Duodenal mucosa (tissue), 2 donors: ENCODE data around the gene SELP.

Experiments used
- H3K27ac ChIP-seq: one replicate; pipeline ENCODE4 v1.7.0; 2013; ENCODE audit warnings: low read depth, low read length
- H3K27me3 ChIP-seq, 2 donors: one replicate each; pipeline ENCODE4 v1.7.0; 2013; ENCODE audit warnings: low read length in 2 of 2, control low read depth in 1 of 2; ENCODE audit not compliant: insufficient read depth in 2 of 2, control insufficient read depth in 1 of 2
- H3K36me3 ChIP-seq, 2 donors: one replicate each; pipeline ENCODE4 v1.7.0; 2013; ENCODE audit warnings: low read length in 2 of 2, control low read depth in 1 of 2; ENCODE audit not compliant: insufficient read depth in 2 of 2, control insufficient read depth in 1 of 2
- H3K4me1 ChIP-seq, 2 donors: one replicate each; pipeline ENCODE4 v1.7.0; 2013; ENCODE audit warnings: low read length in 2 of 2, control low read depth in 1 of 2; ENCODE audit not compliant: insufficient read depth in 2 of 2, control insufficient read depth in 1 of 2
- H3K4me3 ChIP-seq, 2 donors: one replicate each; pipeline ENCODE4 v1.7.0; 2013; ENCODE audit warnings: low read length in 2 of 2, low read depth in 1 of 2
- H3K9ac ChIP-seq, 2 donors: one replicate each; pipeline ENCODE4 v1.7.0; 2013; ENCODE audit warnings: low read length in 2 of 2, low read depth in 1 of 2
- H3K9me3 ChIP-seq, 2 donors: one replicate each; pipeline ENCODE4 v1.7.0; 2013; ENCODE audit warnings: low read length in 2 of 2, control low read depth in 1 of 2; ENCODE audit not compliant: control insufficient read depth in 1 of 2

The SELP gene

GRCh38 chr1:169595764-169596711 lies 33.9 kb downstream of the SELP start:
- peaks cover 0 to 10% of the 10 kb centered on the region in 2 donors for H3K27me3 ChIP-seq
- no peaks in the 10 kb centered on the region for H3K4me1 ChIP-seq
- no peaks in the 10 kb centered on the region for H3K9me3 ChIP-seq
- no peaks in the 10 kb centered on the region for H3K36me3 ChIP-seq
- no peak overlapping the region for H3K27ac ChIP-seq
- H3K4me3 ChIP-seq = no peak overlapping the region
- no peak overlapping the region for H3K9ac ChIP-seq

- H3K9ac ChIP-seq = no peak overlapping the region
- H3K36me3 ChIP-seq = no peaks in the 10 kb centered on the region
- no peaks in the 10 kb centered on the region for H3K9me3 ChIP-seq
- no peak overlapping the region for H3K4me3 ChIP-seq
- peaks cover 0 to 10% of the 10 kb centered on the region in 2 donors for H3K27me3 ChIP-seq
- H3K27ac ChIP-seq = no peak overlapping the region
- H3K4me1 ChIP-seq = no peaks in the 10 kb centered on the region
Observed at GRCh38 chr1:169594391-169594790, 35.5 kb downstream of the SELP start.

DNA sequence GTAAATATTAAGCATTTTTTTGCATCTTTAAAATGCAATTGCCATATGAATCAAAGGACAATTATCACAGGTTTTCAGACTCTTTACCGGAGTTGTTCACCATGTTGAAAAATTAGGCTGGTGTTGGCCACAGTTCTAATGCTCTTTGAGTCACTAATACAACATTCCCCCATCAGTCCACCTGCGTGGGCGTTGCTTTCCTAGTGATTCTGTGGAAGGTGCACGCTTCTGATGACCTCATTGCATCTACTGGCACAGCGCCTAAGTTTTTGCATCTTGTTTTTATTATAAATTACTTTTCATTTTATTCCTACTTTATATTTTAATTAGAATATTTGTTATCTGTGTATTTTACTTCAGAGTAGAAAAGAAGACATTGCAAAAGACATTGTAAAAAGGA lies 39.0 kb downstream of the SELP start:
- Histone ChIP-seq H3K36me3 (no peaks in the 10 kb centered on the region), H3K4me1 (peaks cover 9 to 10% of the 10 kb centered on the region in 2 donors), H3K9me3 (no peaks in the 10 kb centered on the region), H3K4me3 (no peak overlapping the region), H3K9ac (no peak overlapping the region), H3K27me3 (peaks cover 0 to 10% of the 10 kb centered on the region in 2 donors), H3K27ac (no peak overlapping the region)

DNA sequence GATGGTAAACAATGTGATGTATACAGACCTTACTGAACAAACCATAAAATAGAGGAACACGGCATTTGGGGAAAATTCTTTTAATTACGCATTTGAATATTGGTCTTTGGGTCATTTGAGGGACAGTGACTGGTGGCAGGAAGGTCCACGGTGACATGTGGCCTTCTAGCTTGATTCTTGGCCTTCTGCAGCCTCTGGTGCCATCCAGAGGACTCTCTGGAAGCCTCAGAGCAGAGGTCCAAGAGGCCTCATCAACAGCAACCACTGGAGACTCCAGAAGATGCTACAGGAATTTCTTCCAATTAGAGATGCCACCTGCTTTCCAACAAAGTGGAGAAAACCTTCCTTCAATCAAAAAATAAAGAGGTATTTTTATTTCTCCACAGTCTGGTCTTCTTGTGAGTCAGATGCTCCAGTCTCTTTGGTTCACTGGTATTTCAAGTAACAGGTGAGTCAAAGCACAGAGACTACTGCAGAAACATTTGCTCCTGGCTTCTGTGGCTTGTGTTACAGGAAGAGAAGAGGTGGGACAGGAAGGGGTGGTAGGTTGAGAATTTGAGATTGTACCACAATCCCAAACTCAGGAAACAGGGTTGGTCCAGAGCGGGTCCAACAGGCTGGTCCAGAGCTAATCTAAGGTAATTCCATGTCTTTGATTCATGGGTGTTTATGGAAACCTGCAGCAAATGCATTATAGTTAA lies 41.0 kb downstream of the SELP start:
- H3K9me3 ChIP-seq = no peaks in the 10 kb centered on the region
- no peak overlapping the region for H3K4me3 ChIP-seq
- H3K4me1 ChIP-seq = peaks cover 13 to 15% of the 10 kb centered on the region in 2 donors
- no peaks in the 10 kb centered on the region for H3K36me3 ChIP-seq
- no peak overlapping the region for H3K9ac ChIP-seq
- H3K27me3 ChIP-seq = peaks cover 5 to 10% of the 10 kb centered on the region in 2 donors
- H3K27ac ChIP-seq = no peak overlapping the region

GRCh38 chr1:169588112-169588511 lies 41.8 kb downstream of the SELP start:
- no peaks in the 10 kb centered on the region for H3K9me3 ChIP-seq
- H3K4me3 ChIP-seq = no peak overlapping the region
- no peaks in the 10 kb centered on the region for H3K36me3 ChIP-seq
- no peak overlapping the region for H3K27ac ChIP-seq
- H3K4me1 ChIP-seq = peaks cover 13 to 15% of the 10 kb centered on the region in 2 donors
- peaks cover 5 to 10% of the 10 kb centered on the region in 2 donors for H3K27me3 ChIP-seq
- H3K9ac ChIP-seq = no peak overlapping the region

DNA sequence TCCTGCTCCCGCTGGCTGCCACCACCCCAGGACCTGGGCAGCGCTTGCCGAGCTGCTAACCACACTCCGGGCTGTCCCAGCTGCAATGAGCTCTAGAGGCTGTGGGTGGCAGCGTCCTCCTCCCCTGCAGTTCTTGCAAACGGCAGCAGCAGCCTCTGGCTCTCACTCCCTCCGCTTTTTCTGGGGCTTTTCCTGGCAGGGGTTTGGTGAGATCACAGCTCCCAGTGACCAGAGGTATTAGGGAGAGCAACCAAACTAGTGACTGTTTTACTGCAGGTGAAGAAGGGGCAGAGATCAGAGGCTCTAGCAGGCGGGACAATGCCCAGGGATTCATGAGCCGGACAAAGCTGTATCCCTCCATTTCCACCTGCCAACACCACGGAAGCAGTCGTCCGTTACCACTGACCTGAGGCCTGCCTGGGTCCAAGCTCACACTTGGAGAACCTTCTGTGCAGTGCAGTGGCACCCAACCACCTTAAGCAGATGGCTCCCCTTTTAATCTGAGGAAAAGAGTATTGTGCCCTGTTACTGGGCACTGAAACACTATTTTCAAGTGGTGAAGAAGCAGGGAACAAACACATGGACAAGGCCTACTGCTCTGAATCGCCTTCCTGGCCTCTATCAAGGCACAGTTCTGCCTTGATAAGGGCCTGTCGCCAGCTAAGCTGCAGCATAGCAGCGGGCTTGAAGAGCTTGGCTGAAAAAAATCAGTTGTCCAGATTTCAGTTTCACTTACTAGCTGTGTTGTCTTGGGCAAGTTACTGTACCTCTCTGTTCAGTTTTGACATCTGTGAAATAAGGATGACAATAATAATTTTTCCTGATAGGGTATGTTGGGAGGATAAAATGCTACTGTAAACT lies 43.3 kb downstream of the SELP start, which contains the start of gene F5:
Gene F5, minus strand, starts transcription at position 87 of the 861 bp plus-strand sequence. CDS start 95 bp downstream, outside the sequence.
- no peaks in the 10 kb centered on the region for H3K9me3 ChIP-seq
- peaks cover 13 to 15% of the 10 kb centered on the region in 2 donors for H3K4me1 ChIP-seq
- H3K27me3 ChIP-seq = peaks cover 0 to 5% of the 10 kb centered on the region in 2 donors
- peak within 1 kb of the TSS; percentile 21 to 63 for H3K9ac ChIP-seq
- H3K4me3 ChIP-seq = peak within 1 kb of the TSS; percentile 55 to 72
- no peak within 1 kb of the TSS for H3K27ac ChIP-seq
- no peaks in the 10 kb centered on the region for H3K36me3 ChIP-seq

GRCh38 chr1:169586067-169586394 lies 43.9 kb downstream of the SELP start:
- peak overlapping the region; percentile 21 to 63 for H3K9ac ChIP-seq
- no peaks in the 10 kb centered on the region for H3K9me3 ChIP-seq
- H3K27ac ChIP-seq = no peak overlapping the region
- peak overlapping the region; percentile 55 to 72 for H3K4me3 ChIP-seq
- peaks cover 0 to 5% of the 10 kb centered on the region in 2 donors for H3K27me3 ChIP-seq
- peaks cover 13 to 15% of the 10 kb centered on the region in 2 donors for H3K4me1 ChIP-seq
- H3K36me3 ChIP-seq = no peaks in the 10 kb centered on the region

GRCh38 chr1:169585181-169585580 lies 44.7 kb downstream of the SELP start:
- Histone ChIP-seq H3K4me1 (peaks cover 13 to 15% of the 10 kb centered on the region in 2 donors), H3K27me3 (peaks cover 0 to 5% of the 10 kb centered on the region in 2 donors), H3K27ac (no peak overlapping the region), H3K36me3 (no peaks in the 10 kb centered on the region), H3K9me3 (no peaks in the 10 kb centered on the region), H3K4me3 (peak overlapping the region in 1 of 2 donors; percentile 34), H3K9ac (no peak overlapping the region)

GRCh38 chr1:169584483-169585144 lies 45.3 kb downstream of the SELP start:
- peaks cover 13 to 15% of the 10 kb centered on the region in 2 donors for H3K4me1 ChIP-seq
- H3K27me3 ChIP-seq = peaks cover 0 to 5% of the 10 kb centered on the region in 2 donors
- no peaks in the 10 kb centered on the region for H3K9me3 ChIP-seq
- H3K9ac ChIP-seq = no peak overlapping the region
- no peak overlapping the region for H3K27ac ChIP-seq
- H3K36me3 ChIP-seq = no peaks in the 10 kb centered on the region
- peak overlapping the region in 1 of 2 donors; percentile 34 for H3K4me3 ChIP-seq
